Coronary artery (tissue), 2 donors: ENCODE results near the gene SOX6.

Experiments used
- DNase-seq: peaks from one replicate; pipeline ENCODE4 v3.0.0-alpha.2; 2017; ENCODE audit warnings: low spot score
- H3K27ac ChIP-seq, 2 donors: fragments of 200-600 bp; sonication (generic); one replicate each; pipeline ENCODE4 v1.5.1; 2016 to 2019
- H3K4me3 ChIP-seq: fragments of 200-600 bp; sonication (generic); 2 replicates; pipeline ENCODE4 v1.5.1; 2016; ENCODE audit warnings: mild to moderate bottlenecking, moderate library complexity
- CTCF ChIP-seq: fragments of 200-600 bp; sonication (generic); IDR thresholded peaks from one replicate; pipeline ENCODE4 v1.5.1; 2019; ENCODE audit warnings: antibody characterized with exemption

The SOX6 gene

GRCh38 chr11:16280256-16280682, 76.1 kb downstream of the SOX6 start:
- Histone ChIP-seq H3K27ac (no peak overlapping the region), H3K4me3 (peak overlapping the region; percentile 29)
- no peak for TF ChIP-seq CTCF
- DNase-seq: no peak

GRCh38 chr11:16279524-16279923, 76.8 kb downstream of the SOX6 start:
- no peak for DNase-seq
- no peak overlapping the region for H3K4me3 ChIP-seq
- no peak overlapping the region for H3K27ac ChIP-seq
- no peak for TF ChIP-seq CTCF

- TF ChIP-seq CTCF: no peak
- Histone ChIP-seq H3K27ac (no peak overlapping the region), H3K4me3 (no peak overlapping the region)
- DNase-seq: no peak
Measured at GRCh38 chr11:16278979-16279378, 77.4 kb downstream of the SOX6 start.

GRCh38 chr11:16278273-16278672, 78.1 kb downstream of the SOX6 start:
- DNase-seq: no peak
- no peak for TF ChIP-seq CTCF
- H3K4me3 ChIP-seq: no peak overlapping the region
- no peak overlapping the region for H3K27ac ChIP-seq

GRCh38 chr11:16276251-16276650, 80.1 kb downstream of the SOX6 start:
- Histone ChIP-seq H3K27ac (no peak overlapping the region), H3K4me3 (no peak overlapping the region)
- DNase-seq: no peak
- no peak for TF ChIP-seq CTCF

- no peak overlapping the region for H3K27ac ChIP-seq
- TF ChIP-seq CTCF: no peak
Measured at GRCh38 chr11:16271258-16271657, 85.1 kb downstream of the SOX6 start.

GRCh38 chr11:16266021-16266420, 90.3 kb downstream of the SOX6 start:
- H3K27ac ChIP-seq: no peak overlapping the region
- no peak overlapping the region for H3K4me3 ChIP-seq
- no peak for DNase-seq
- TF ChIP-seq CTCF: no peak

More at GRCh38 chr11:16271258-16271657, 85.1 kb downstream of the SOX6 start:
- H3K4me3 ChIP-seq: no peak overlapping the region
- no peak for DNase-seq
